DND-41 (cell line): ENCODE results near the gene KAT6B.

Experiments used
- CTCF ChIP-seq: IDR thresholded peaks from 2 replicates; pipeline ENCODE4 v1.5.1; 2012; ENCODE audit warnings: borderline replicate concordance, low read length, moderate library complexity, mild to moderate bottlenecking; ENCODE audit not compliant: poor library complexity, severe bottlenecking; ENCODE audit errors: extremely low read depth
- EZH2 ChIP-seq: IDR thresholded peaks from 3 replicates; pipeline ENCODE4 v1.6.1; 2012; ENCODE audit warnings: borderline replicate concordance, low read depth, mild to moderate bottlenecking, moderate library complexity, low read length, inconsistent platforms; ENCODE audit not compliant: severe bottlenecking

- no peak for TF ChIP-seq CTCF
- TF ChIP-seq EZH2, result no peak
Measured at GRCh38 chr10:75009426-75009825, 183.0 kb downstream of the KAT6B start.
